Nephron progenitor cell (in vitro differentiated cells): ENCODE measurements around the gene LOXHD1.

Experiments used
- DNase-seq: peaks from one replicate; pipeline ENCODE4 v3.0.0; 2021
- H3K27ac Mint-ChIP-seq: 2 replicates; pipeline ENCODE4 v1.8.0; 2021; ENCODE audit warnings: mild to moderate bottlenecking, moderate library complexity, mixed read lengths
- H3K27me3 Mint-ChIP-seq: 2 replicates; pipeline ENCODE4 v1.8.0; 2021; ENCODE audit warnings: mild to moderate bottlenecking, low read depth, mixed read lengths; ENCODE audit not compliant: poor library complexity
- H3K36me3 Mint-ChIP-seq: 2 replicates; pipeline ENCODE4 v1.8.0; 2021; ENCODE audit warnings: low read depth, mixed read lengths
- H3K4me1 Mint-ChIP-seq: 2 replicates; pipeline ENCODE4 v1.8.0; 2021; ENCODE audit warnings: mixed read lengths
- H3K4me3 Mint-ChIP-seq: 2 replicates; pipeline ENCODE4 v1.8.0; 2021; ENCODE audit warnings: mild to moderate bottlenecking, moderate library complexity, mixed read lengths
- H3K9me3 Mint-ChIP-seq: 2 replicates; pipeline ENCODE4 v1.8.0; 2021; ENCODE audit warnings: mild to moderate bottlenecking, moderate library complexity, mixed read lengths
- TF ChIP-seq, protein P1 (sequence below): fragments of 200-600 bp; sonication (generic); IDR thresholded peaks from 2 replicates; pipeline ENCODE4 v1.5.0; 2021; ENCODE audit warnings: antibody characterized with exemption

LOXHD1 gene

GRCh38 chr18:46630160-46630559, 26.9 kb downstream of the LOXHD1 start:
- TF ChIP-seq, protein P1, sequence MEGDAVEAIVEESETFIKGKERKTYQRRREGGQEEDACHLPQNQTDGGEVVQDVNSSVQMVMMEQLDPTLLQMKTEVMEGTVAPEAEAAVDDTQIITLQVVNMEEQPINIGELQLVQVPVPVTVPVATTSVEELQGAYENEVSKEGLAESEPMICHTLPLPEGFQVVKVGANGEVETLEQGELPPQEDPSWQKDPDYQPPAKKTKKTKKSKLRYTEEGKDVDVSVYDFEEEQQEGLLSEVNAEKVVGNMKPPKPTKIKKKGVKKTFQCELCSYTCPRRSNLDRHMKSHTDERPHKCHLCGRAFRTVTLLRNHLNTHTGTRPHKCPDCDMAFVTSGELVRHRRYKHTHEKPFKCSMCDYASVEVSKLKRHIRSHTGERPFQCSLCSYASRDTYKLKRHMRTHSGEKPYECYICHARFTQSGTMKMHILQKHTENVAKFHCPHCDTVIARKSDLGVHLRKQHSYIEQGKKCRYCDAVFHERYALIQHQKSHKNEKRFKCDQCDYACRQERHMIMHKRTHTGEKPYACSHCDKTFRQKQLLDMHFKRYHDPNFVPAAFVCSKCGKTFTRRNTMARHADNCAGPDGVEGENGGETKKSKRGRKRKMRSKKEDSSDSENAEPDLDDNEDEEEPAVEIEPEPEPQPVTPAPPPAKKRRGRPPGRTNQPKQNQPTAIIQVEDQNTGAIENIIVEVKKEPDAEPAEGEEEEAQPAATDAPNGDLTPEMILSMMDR, result no peak
- Mint-ChIP-seq H3K27ac (no peak overlapping the region), H3K4me3 (no peak overlapping the region), H3K36me3 (no peaks in the 10 kb centered on the region), H3K9me3 (peaks cover 4% of the 10 kb centered on the region), H3K4me1 (no peaks in the 10 kb centered on the region), H3K27me3 (peaks cover 26% of the 10 kb centered on the region)
- DNase-seq, result no peak

GRCh38 chr18:46629361-46629760, 27.7 kb downstream of the LOXHD1 start:
- no peak overlapping the region for H3K4me3 Mint-ChIP-seq
- DNase-seq, result no peak
- H3K9me3 Mint-ChIP-seq, result peaks cover 4% of the 10 kb centered on the region
- no peak overlapping the region for H3K27ac Mint-ChIP-seq
- TF ChIP-seq, protein P1, result no peak
- H3K27me3 Mint-ChIP-seq, result peaks cover 26% of the 10 kb centered on the region
- no peaks in the 10 kb centered on the region for H3K36me3 Mint-ChIP-seq
- H3K4me1 Mint-ChIP-seq, result no peaks in the 10 kb centered on the region

DNA sequence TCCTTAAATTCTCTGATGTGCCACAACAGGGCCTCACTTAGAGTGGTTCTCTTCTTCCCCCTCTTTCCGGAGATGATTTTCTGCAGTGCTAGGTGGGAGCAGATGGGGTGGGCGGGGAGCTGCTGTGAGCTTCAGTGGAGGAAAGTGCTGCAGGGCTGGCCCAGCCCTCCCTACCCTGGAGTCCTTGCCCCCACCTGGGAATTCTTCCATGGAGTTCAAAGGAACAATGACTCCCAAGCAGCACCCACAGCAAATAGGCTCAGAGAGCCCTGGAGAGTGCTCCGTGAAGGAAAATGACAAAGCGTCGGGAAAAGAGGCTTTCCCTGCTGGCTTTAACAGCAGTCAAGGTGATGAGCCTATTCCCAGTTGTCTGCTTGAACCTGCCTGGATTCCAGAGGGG, 28.8 kb downstream of the LOXHD1 start:
- H3K27me3 Mint-ChIP-seq, result peaks cover 30% of the 10 kb centered on the region
- no peak overlapping the region for H3K4me3 Mint-ChIP-seq
- no peaks in the 10 kb centered on the region for H3K36me3 Mint-ChIP-seq
- H3K9me3 Mint-ChIP-seq, result peaks cover 4% of the 10 kb centered on the region
- no peak for DNase-seq
- TF ChIP-seq, protein P1, result no peak
- H3K4me1 Mint-ChIP-seq, result no peaks in the 10 kb centered on the region
- no peak overlapping the region for H3K27ac Mint-ChIP-seq

- H3K4me3 Mint-ChIP-seq, result no peak overlapping the region
- no peak for DNase-seq
Measured at GRCh38 chr18:46627136-46627535, 29.9 kb downstream of the LOXHD1 start.

GRCh38 chr18:46625069-46625468, 32.0 kb downstream of the LOXHD1 start:
- Mint-ChIP-seq H3K9me3 (no peaks in the 10 kb centered on the region), H3K36me3 (no peaks in the 10 kb centered on the region), H3K4me3 (no peak overlapping the region), H3K4me1 (no peaks in the 10 kb centered on the region), H3K27ac (no peak overlapping the region), H3K27me3 (peaks cover 39% of the 10 kb centered on the region)
- no peak for DNase-seq
- TF ChIP-seq, protein P1, result no peak

More at GRCh38 chr18:46627136-46627535, 29.9 kb downstream of the LOXHD1 start:
- TF ChIP-seq, protein P1, result no peak
- Mint-ChIP-seq H3K4me1 (no peaks in the 10 kb centered on the region), H3K9me3 (peaks cover under 1% of the 10 kb centered on the region), H3K27me3 (peaks cover 34% of the 10 kb centered on the region), H3K36me3 (no peaks in the 10 kb centered on the region), H3K27ac (no peak overlapping the region)

DNA sequence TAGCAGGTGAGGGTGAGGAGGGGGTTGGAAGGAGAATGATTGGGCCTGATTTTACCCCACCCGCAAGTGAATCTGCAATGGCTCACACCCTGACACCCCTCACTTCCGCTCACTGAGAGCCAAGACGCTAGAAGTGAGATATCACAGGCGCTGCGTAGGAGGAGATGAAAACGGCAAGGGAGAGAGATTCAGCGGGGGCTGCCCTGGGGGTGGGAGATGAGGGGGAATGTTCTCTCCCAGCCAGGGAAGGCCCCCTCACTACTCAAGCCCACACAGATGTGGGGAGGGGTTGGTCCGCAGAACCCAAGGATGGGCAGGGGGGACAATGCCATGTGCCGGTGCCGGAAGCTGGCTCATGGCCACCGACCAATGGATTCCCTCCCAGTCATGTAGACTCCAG, 32.9 kb downstream of the LOXHD1 start:
- no peak for DNase-seq
- Mint-ChIP-seq H3K4me3 (no peak overlapping the region), H3K36me3 (no peaks in the 10 kb centered on the region), H3K9me3 (no peaks in the 10 kb centered on the region), H3K4me1 (no peaks in the 10 kb centered on the region), H3K27me3 (peaks cover 34% of the 10 kb centered on the region), H3K27ac (no peak overlapping the region)
- TF ChIP-seq, protein P1, result no peak
